HG02642 (cell line): ENCODE measurements around the gene VIPR2.

Source experiments
- ATAC-seq: cut with Tn5 transposase; IDR thresholded peaks from one replicate; pipeline ENCODE4 v1.9.1; 2021; ENCODE audit warnings: mild to moderate bottlenecking; ENCODE audit not compliant: unreplicated experiment, poor library complexity

VIPR2 gene

GRCh38 chr7:159158888-159159405, 14.3 kb upstream of the VIPR2 start:
- no peak for ATAC-seq

- ATAC-seq = no peak
Measured at GRCh38 chr7:159158125-159158887, 13.6 kb upstream of the VIPR2 start.

GRCh38 chr7:159157714-159158113, 13.0 kb upstream of the VIPR2 start:
- ATAC-seq = no peak

GRCh38 chr7:159156436-159157245, 12.0 kb upstream of the VIPR2 start:
- ATAC-seq = no peak

GRCh38 chr7:159155410-159155809, 10.7 kb upstream of the VIPR2 start:
- ATAC-seq = no peak

- ATAC-seq = no peak
Measured at GRCh38 chr7:159154243-159154642, 9.6 kb upstream of the VIPR2 start.

- no peak for ATAC-seq
Measured at GRCh38 chr7:159153511-159153910, 8.8 kb upstream of the VIPR2 start.

GRCh38 chr7:159152816-159153215, 8.1 kb upstream of the VIPR2 start:
- ATAC-seq = no peak

GRCh38 chr7:159151231-159151630, 6.6 kb upstream of the VIPR2 start:
- ATAC-seq = no peak

GRCh38 chr7:159149488-159149887, 4.8 kb upstream of the VIPR2 start:
- no peak for ATAC-seq

- no peak for ATAC-seq
Measured at GRCh38 chr7:159148430-159149395, 4.0 kb upstream of the VIPR2 start.

GRCh38 chr7:159147687-159148086, 3.0 kb upstream of the VIPR2 start:
- ATAC-seq = no peak

- no peak for ATAC-seq
Measured at GRCh38 chr7:159147246-159147645, 2.6 kb upstream of the VIPR2 start.

- ATAC-seq = no peak
Measured at GRCh38 chr7:159146084-159146858, 1.6 kb upstream of the VIPR2 start.

- ATAC-seq = no peak
Measured at GRCh38 chr7:159145490-159145855, 806 bp upstream of the VIPR2 start.

GRCh38 chr7:159143780-159144757, 598 bp downstream of the VIPR2 start:
- ATAC-seq = no peak

- ATAC-seq = no peak
Measured at GRCh38 chr7:159142730-159143129, 1.9 kb downstream of the VIPR2 start.

GRCh38 chr7:159142199-159142598, 2.5 kb downstream of the VIPR2 start:
- no peak for ATAC-seq
